Keratinocyte (primary cell): ENCODE results near the gene CCS. TPM values are rescaled to one million over a fixed set of nuclear protein-coding genes. Genes with fewer than 3 reads are reported as not detected.

Experiments
- DNase-seq: peaks from one replicate; pipeline ENCODE4 v3.0.0-alpha.2; 2011; ENCODE audit warnings: low read depth, missing footprints, low spot score
- FAIRE-seq: peaks from 2 replicates; lab custom pipeline; 2011; peaks lifted over from hg19 to GRCh38; lab: Jason Lieb, UNC
- H2AFZ ChIP-seq: 2 replicates; pipeline ENCODE4 v1.6.0; 2012; ENCODE audit warnings: low read length, control low read depth, inconsistent platforms; ENCODE audit not compliant: control insufficient read depth
- H3K27ac ChIP-seq: 2 replicates; pipeline ENCODE4 v1.5.1; 2011; ENCODE audit warnings: low read length; ENCODE audit not compliant: control insufficient read depth, insufficient read depth
- H3K27me3 ChIP-seq: 3 replicates; pipeline ENCODE4 v1.6.0; 2011; ENCODE audit warnings: low read length; ENCODE audit not compliant: control insufficient read depth, insufficient read depth; ENCODE audit errors: extremely low read depth
- H3K36me3 ChIP-seq, 2 experiments: 2 replicates in 1 of 2; 3 replicates in 1 of 2; pipeline ENCODE4 v1.5.1; 2011; ENCODE audit warnings: low read length in 2 of 2, mild to moderate bottlenecking in 1 of 2; ENCODE audit not compliant: control insufficient read depth in 2 of 2, insufficient read depth in 2 of 2; ENCODE audit errors: extremely low read depth in 1 of 2
- H3K4me1 ChIP-seq: 3 replicates; pipeline ENCODE4 v1.5.1; 2011; ENCODE audit warnings: low read length; ENCODE audit not compliant: control insufficient read depth, insufficient read depth; ENCODE audit errors: extremely low read depth
- H3K4me2 ChIP-seq: 3 replicates; pipeline ENCODE4 v1.6.0; 2011; ENCODE audit warnings: low read depth, low read length; ENCODE audit not compliant: control insufficient read depth, insufficient read depth; ENCODE audit errors: extremely low read depth
- H3K4me3 ChIP-seq, 3 experiments: fragments of 200-600 bp in 1 of 3; sonication (generic) in 1 of 3; 2 replicates in 2 of 3; 3 replicates in 1 of 3; pipeline ENCODE4 v1.5.1; 2011 to 2016; ENCODE audit warnings: low read length in 3 of 3, mild to moderate bottlenecking in 3 of 3, control low read depth in 2 of 3, inconsistent platforms in 1 of 3, low read depth in 1 of 3, mixed read lengths in 1 of 3, mixed run types in 1 of 3, moderate library complexity in 1 of 3; ENCODE audit not compliant: control insufficient read depth in 2 of 3, insufficient read depth in 2 of 3; ENCODE audit errors: extremely low read depth in 1 of 3
- H3K79me2 ChIP-seq: 2 replicates; pipeline ENCODE4 v1.6.0; 2012; ENCODE audit warnings: low read length; ENCODE audit not compliant: control insufficient read depth, insufficient read depth
- H3K9ac ChIP-seq: 3 replicates; pipeline ENCODE4 v1.6.0; 2011; ENCODE audit warnings: low read length; ENCODE audit not compliant: control insufficient read depth, insufficient read depth; ENCODE audit errors: extremely low read depth
- H3K9me1 ChIP-seq: 3 replicates; pipeline ENCODE4 v1.6.0; 2011; ENCODE audit warnings: low read length; ENCODE audit not compliant: control insufficient read depth, insufficient read depth; ENCODE audit errors: extremely low read depth
- H3K9me3 ChIP-seq: 2 replicates; pipeline ENCODE4 v1.5.1; 2012; ENCODE audit warnings: low read depth, low read length; ENCODE audit not compliant: control insufficient read depth
- H4K20me1 ChIP-seq: 3 replicates; pipeline ENCODE4 v1.6.0; 2011; ENCODE audit warnings: low read length; ENCODE audit not compliant: control insufficient read depth, insufficient read depth; ENCODE audit errors: extremely low read depth
- CTCF ChIP-seq, 3 experiments: IDR thresholded peaks in 1 of 3; conservative IDR thresholded peaks in 1 of 3; optimal IDR thresholded peaks in 1 of 3; 2 replicates in 2 of 3; 3 replicates in 1 of 3; pipeline versions ENCODE3 to v1.5.1; 2011; ENCODE audit warnings: low read length in 3 of 3, mild to moderate bottlenecking in 3 of 3, moderate library complexity in 2 of 3, control low read depth in 1 of 3, inconsistent platforms in 1 of 3; ENCODE audit not compliant: insufficient read depth in 2 of 3; ENCODE audit errors: extremely low read depth in 1 of 3
- EZH2 ChIP-seq: IDR thresholded peaks from one replicate; pipeline ENCODE4 v1.6.1; 2012; ENCODE audit warnings: inconsistent platforms, mild to moderate bottlenecking, low read length, moderate library complexity
- dilution Hi-C: fragments of 300-500 bp; cut with MboI; formaldehyde crosslinking; loops from one replicate; pipeline ENCODE4 v1.7.0; 2020; ENCODE audit warnings: low sequenced_read_pairs; ENCODE audit not compliant: extremely low pct_ligation_motif_present
- polyA plus RNA-seq, 5 experiments: library from polyadenylated mRNA; depleted of rRNA in 3 of 5; stranded (reverse) in 3 of 5; stranded (forward) in 1 of 5; unstranded in 1 of 5; fragments of >200 nt; gene quantifications; 1 replicate in 1 of 5; 2 replicates in 3 of 5; 3 replicates in 1 of 5; pipeline versions ENCODE4 v1.2.1 to v1.2.3, GENCODE V29; 2011 to 2012; ENCODE audit warnings: missing spikeins in 2 of 5, low read depth in 1 of 5, low replicate concordance in 1 of 5

Gene CCS
- polyA plus RNA-seq, 1 donor (not counting 4 experiments of a cell fraction or from before 2014, with no cell fraction given), result 17.6 TPM

- Histone ChIP-seq H2AFZ (peak overlapping the region; percentile 98), H3K27me3 (no peaks in the 10 kb centered on the region), H3K9me1 (no peaks in the 10 kb centered on the region), H3K4me2 (peak overlapping the region; percentile 99), H3K4me1 (peaks cover 11% of the 10 kb centered on the region), H3K9ac (peak overlapping the region; percentile 82), H3K79me2 (peaks cover 6% of the 10 kb centered on the region), H3K27ac (peak overlapping the region; percentile 63), H3K36me3 (no peaks in the 10 kb centered on the region), H3K9me3 (no peaks in the 10 kb centered on the region), H3K4me3 (peak overlapping the region; percentile 70 to 81 (median 76)), H4K20me1 (no peaks in the 10 kb centered on the region)
- dilution Hi-C loops, result no loop called here
- no peak for FAIRE-seq
- TF ChIP-seq EZH2 (no peak), CTCF (optimal IDR thresholded peaks at IDR 0.05 in 1 of 3, IDR thresholded peaks at IDR 0.05 in 1 of 3, conservative IDR thresholded peaks at IDR 0.05 in 1 of 3; ENCODE audit: extremely low read depth in 1 of 3, insufficient read depth in 2 of 3, low read length in 3 of 3) (no peak)
- DNase-seq, result no peak
Observed at GRCh38 chr11:66593650-66594049, 665 bp downstream of the CCS start.

- dilution Hi-C loops, result no loop called here
- H3K27ac ChIP-seq, result no peak overlapping the region
- no peak overlapping the region for H3K9ac ChIP-seq
- no peaks in the 10 kb centered on the region for H4K20me1 ChIP-seq
- no peak overlapping the region for H3K4me2 ChIP-seq
- no peak for TF ChIP-seq EZH2
- TF ChIP-seq CTCF (optimal IDR thresholded peaks at IDR 0.05 in 1 of 3, IDR thresholded peaks at IDR 0.05 in 1 of 3, conservative IDR thresholded peaks at IDR 0.05 in 1 of 3; ENCODE audit: extremely low read depth in 1 of 3, insufficient read depth in 2 of 3, low read length in 3 of 3), result no peak
- no peaks in the 10 kb centered on the region for H3K9me3 ChIP-seq
- H2AFZ ChIP-seq, result no peak overlapping the region
- peaks cover 6% of the 10 kb centered on the region for H3K79me2 ChIP-seq
- no peaks in the 10 kb centered on the region for H3K27me3 ChIP-seq
- H3K4me1 ChIP-seq, result peaks cover 11% of the 10 kb centered on the region
- no peak overlapping the region for H3K4me3 ChIP-seq
- H3K36me3 ChIP-seq, result peaks cover 1 to 8% of the 10 kb centered on the region in 2 experiments
- DNase-seq (no peak), FAIRE-seq (no peak)
- H3K9me1 ChIP-seq, result no peaks in the 10 kb centered on the region
Observed at GRCh38 chr11:66595245-66595904, 2.4 kb downstream of the CCS start.
